GM18867 (cell line): ENCODE measurements around the gene USP13.

Source experiments
- ATAC-seq: cut with Tn5 transposase; IDR thresholded peaks from one replicate; pipeline ENCODE4 v1.9.1; 2021; ENCODE audit warnings: mild to moderate bottlenecking, moderate library complexity; ENCODE audit not compliant: unreplicated experiment

The USP13 gene

DNA sequence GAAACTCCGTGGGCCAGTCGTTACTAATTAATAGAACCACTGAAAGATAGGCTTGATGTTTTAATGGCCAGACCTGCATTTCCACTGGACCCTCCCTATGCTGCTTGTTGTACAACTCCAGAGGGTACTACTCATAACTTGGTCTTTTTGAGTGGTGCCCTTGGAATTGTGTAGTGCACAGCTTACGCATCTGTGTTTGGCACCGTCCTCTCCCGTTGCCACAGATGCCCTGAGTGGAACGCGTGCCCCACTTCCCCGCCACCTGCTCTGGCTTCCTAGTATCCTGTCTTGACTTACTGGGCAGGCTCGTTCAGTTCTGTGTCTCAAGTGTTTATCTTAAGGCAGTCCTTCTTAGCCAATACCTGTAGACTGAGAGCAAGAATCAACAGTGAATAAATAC lies 78.7 kb downstream of the USP13 start:
- no peak for ATAC-seq

DNA sequence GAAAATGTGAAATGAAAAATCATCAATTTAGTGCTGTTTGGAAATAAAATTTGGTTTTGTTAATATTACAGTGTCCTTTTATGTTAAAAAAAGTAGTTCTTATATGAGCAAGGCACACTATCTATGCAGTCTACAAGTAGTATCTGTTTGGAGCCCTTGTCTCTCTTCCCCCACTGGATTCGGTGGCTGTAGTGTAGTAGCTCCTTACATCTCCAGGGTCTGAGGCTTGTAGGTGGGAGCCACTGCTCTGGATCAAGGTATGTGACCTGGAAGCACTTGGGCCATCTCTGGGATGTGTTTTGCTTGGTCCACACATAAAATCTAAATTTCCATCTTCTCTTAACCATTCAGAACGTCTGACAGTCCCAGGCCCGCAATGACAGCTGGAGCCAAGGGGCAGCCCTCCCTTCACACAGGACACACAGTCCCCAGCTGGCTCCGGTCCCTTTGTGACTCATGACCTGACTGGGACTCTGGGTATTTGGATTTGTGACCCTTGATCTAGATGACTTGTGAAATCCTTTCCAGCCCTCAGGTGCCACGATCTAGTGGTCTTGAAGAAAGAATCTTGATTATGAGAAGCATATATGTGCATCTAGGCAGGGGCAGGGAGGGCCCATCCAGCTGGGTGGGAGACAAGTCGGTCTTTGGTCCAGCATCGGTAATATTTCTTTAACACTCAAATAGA lies 80.0 kb downstream of the USP13 start:
- no peak for ATAC-seq

DNA sequence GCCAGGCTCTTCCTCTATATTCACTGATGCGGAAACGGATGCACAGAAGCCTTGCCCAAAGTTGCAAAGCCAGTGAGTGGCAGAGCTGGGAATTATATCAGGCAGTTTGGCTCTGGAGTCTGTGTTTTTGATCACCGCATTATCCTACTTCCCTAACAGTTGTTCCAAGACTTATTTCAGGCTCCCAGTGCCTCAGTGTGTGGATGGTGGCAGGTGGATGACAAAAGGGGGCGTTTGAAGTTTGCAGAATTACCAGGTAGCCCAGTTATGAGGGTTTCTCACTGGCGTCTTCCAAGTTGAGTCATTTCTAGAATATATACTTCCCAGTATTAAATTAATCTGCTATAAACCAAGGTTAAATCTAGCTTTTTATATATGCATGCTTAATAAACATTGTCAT lies 81.0 kb downstream of the USP13 start:
- ATAC-seq, result no peak

DNA sequence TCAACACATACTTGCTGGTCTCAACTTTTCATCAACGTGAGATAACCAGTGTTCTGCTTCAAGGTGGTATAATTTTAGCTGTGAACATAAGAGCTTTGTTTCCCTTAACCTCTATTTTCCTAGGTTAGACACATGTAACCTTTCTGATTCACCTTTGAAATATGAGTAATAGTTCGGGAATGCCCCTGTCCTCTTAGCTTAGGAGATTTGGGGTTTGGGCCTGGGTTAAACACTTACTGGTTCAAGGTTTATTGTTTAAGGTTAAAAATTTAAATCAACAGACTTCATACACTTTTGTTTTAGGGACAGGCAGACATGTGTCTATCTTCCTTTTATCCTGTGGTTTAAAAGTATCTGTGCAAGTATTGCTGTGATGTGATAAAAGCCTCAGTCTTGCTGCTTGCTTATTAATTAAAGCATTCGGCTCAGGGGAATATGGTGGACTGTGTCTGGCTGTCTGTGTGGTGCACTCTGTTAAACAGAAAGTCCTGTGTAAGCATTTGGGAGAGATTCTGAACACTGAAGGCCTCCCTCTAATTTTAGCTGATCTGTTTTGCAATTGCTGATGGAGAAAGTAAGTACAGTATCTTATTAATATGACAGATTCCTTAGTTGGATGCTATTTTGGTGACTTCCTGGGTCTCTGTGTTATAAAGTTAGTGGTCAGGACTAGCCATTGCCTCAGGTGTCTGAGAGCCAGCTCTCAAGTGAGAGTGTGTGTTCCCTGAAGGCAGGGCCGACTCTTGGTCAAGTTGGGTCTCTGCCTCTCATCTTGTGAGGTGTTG lies 81.8 kb downstream of the USP13 start:
- ATAC-seq, result no peak

DNA sequence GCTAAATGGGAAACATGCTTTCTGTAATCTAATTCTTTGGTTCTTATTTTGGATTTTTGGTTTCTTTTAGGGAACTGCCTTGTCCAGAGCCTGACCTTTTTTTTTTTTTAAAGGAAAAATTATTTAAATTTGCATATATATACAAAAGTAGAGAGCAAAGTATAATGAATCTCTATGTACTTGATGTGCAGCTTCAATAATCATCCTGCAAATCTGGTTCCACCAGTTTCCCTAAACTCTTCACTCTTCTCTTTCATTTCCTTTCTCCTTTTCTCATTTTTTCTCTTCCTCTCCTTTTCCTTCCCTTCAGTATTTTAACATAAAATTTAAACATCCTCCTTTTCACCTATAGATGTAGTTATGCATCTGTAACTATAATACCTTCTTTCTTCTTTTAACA lies 82.5 kb downstream of the USP13 start:
- no peak for ATAC-seq

DNA sequence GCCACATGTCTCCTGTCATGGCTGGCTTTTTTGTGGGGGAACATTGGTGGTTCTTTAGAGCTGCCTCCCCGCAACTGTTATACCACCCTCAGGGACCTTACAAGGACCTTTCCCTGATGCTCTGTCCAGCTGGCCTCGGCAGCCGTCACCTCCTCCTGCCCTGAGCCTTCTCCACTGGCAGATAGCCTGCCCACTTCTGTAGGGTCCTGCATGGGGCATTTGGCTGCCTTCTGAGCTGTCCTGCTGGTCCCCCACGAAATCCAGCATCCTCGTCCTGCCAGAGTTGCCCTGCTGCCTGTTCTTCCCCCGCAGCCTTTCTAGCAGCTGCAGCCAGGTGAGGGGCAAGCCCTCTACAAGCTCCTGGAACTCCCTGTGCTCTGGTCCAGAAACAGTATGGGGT lies 86.2 kb downstream of the USP13 start:
- no peak for ATAC-seq

DNA sequence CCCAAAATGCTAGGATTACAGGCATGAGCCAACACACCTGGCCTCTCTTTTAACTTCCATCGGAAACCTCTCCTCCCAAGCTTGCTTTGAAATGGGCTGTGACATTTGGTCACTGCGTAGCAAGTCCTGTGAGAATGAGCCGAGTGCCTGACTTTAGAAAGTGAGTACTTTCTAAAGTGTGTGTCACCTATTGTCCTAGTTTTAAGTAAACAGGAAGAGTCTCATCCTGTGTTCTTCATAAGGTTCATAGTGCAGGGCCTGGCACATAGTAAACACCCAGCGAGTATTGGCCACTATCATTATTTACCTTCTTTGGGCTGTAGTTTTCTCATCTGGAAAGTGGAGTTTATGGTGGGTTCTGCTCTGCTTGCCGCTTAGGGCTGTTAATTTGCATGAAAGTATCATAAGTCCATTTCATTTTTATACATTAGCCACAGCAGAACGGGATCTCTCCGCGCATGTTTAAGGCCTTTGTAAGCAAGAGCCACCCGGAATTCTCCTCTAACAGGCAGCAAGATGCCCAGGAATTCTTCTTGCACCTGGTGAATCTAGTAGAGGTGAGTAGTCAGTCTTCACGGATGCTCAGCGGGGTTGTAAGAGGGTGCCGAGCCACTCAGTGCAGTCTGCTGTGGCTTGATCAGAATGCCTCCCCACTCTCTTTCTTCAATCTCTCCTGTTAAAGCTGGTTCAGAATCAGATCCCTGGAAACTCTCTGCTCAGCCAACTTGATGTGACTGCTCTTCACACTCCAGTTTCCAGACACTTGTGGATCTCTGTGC lies 87.2 kb downstream of the USP13 start:
- ATAC-seq, result no peak

DNA sequence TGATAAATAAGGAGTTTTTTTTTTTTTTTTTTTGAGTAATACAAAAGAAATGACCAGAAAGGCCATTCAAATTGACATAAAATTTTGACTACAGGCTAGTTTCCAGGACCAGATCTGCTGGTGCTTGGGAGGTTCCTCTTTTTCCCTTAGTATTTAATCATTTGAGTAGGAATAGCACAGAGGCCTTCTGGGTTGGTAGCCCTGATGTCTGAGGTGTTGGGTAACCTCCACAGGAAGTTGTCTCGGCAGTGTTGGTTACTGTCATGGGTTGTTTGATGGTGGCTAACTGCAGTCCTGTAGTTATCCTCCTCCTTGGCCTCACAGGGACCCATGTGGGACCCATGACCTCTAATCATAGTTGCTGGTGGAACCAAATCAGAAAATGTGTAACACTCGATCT lies 91.1 kb downstream of the USP13 start:
- no peak for ATAC-seq

DNA sequence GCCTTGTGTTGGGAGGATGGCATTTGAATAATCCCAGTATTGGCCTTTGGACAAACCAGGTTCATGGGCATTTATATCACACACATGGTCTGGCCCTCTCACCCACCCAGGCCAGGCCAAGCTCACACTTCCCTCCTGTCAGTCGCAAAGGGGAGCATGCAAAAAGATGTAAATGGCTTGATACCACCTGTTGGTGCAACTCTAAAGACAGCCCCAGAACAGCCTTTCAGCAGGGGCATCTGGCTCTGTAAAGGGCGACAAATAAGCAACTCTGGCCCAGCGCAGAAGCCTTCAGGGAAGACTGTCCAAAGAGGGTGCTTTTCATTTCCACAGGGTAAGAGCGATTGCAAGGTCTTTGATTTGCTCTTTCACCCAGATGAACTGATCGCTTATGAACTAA lies 91.8 kb downstream of the USP13 start:
- no peak for ATAC-seq

DNA sequence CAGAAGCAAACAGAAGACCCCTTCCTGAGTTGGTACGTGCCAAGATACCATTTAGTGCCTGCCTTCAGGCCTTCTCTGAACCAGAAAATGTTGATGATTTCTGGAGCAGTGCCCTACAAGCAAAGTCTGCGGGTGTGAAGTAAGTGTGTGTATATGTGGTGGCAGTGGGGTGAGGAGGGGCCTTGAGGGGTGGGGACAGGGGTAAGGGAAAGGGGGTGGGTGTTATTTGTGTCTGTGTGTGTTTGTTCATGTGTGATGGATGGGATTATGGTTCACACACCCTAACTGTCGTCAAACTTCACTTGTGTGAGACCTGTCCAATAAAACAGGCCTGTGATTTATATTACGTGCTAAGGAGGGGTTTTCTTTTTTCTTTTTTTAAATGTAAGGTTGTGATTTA lies 92.2 kb downstream of the USP13 start:
- ATAC-seq, result no peak

DNA sequence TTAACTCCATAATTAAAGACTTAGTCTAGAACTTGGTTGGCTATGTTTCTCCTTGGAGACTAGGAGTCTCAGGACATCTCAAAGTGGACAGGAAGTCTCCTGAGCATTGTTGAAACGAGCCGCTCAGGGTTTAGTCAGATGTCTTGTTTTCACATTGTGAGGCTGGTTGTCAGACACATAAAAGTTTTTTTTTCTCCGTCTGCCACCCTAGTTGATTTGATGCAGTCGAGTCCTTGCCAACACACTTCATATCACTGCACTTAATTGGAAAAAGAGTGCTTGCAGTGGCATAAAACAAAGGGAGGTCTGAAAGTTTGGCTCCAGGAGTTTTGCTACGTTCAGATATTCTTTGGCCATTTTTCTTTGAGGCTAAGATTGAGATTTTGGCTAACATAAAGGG lies 92.9 kb downstream of the USP13 start:
- ATAC-seq, result no peak

DNA sequence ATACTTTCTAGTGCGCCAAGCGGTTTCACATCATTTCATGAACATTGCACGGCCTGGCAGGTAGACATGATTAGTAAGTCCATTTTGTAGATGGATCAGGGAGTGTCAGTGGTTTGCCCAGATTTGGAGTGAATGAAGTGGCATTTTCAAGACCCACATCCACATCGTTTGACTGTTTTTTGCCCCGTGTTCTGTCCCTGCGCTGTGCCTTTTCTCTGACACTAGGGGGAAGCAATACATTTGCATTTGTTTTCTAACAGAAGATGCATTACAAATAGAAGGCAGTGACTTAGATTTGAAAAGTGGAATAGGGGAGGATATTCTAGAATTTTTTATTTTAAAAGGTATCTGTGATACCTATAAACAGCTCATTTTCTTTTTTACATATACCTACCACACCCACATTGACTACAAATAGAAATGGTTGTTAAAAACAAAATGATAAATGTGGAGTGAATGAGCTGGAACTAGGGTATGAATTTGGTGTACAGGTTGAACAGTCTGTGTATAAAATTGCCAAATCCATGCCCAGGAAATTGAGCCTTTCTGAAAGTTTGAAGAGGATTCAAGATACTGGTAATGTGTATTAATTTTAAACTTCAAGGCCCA lies 98.0 kb downstream of the USP13 start:
- ATAC-seq, result peak; percentile 66

DNA sequence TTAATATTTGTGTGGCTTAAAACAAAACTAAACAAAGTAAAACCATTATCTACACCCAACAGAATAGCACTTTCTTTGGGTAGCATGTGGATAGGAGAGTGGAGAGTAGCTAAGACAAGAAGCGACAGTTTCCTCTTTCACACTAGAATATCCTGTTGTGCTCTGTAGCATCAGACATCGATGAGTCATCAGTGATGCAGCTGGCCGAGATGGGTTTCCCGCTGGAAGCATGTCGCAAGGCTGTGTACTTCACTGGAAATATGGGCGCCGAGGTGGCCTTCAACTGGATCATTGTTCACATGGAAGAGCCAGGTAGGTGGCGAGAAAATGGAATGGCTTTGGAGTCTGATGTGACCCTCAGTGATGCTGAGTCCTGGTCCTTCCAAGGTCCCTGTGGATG lies 108.1 kb downstream of the USP13 start:
- no peak for ATAC-seq

DNA sequence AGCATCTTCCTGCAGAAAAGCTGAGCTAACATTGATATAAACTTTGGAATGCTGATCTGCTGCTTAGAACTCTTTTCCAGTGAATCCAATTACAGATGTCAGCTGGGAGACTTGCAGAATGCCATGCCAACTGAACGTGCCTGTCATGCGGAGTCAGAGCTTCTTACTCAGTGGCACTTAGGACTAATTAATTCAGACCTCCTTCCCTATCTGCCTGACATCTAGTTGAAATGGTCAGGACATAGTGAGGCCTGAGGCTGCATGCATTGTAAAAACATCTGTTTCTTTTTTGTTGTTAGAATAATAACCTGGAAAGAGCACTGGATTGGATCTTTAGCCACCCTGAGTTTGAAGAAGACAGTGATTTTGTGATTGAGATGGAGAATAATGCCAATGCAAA lies 112.6 kb downstream of the USP13 start:
- no peak for ATAC-seq

DNA sequence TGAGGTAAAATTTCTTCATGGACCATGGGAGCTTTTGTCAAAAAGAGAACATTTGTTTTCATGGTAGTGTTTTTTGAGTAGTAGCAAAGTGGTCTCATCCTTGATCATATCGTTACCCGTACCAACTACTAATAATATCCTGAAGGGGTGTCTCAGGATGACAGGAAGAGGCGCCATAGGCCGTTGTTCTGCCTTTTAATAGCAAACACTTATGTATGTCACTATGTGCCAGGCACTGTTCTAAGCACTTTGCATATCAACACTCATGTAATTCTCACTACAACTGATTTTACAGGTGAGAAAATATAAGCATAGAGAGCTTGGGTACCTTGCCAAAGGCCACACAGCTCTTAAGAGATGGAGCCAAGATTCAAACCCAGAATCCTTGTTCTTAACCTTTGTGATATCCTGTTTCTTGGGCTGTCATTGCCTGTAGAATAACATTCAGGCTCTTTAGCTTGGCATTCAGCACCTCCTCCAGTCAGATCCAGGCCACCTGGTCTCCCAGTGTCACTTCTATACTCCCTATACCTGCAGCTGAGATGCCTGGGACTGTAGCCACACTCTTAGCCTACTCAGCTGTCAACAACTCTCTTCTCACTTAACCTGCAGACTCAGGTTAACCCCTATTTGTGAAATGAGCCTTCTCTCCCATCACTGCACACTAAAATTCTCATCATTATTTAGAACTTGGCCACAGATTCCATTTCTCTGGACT lies 113.7 kb downstream of the USP13 start:
- ATAC-seq, result no peak

DNA sequence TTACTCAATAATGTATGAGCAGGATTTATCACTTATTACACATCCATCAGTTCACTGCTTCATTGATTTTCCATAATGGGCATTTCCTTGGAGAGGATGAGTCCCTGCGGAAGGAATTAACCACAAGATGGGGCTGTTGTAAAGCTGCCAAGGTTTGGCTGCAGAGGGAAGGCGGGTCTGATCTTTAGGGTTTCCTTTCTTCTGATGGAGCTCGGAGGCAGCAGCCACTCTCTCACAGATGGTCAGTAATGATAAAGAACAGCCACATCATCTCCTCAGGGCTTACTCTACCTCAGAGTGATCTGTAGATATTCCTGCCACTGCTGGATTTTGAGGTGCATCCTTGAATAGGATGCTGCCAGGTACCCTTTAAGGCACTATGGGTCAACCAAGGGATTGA lies 115.2 kb downstream of the USP13 start:
- no peak for ATAC-seq

DNA sequence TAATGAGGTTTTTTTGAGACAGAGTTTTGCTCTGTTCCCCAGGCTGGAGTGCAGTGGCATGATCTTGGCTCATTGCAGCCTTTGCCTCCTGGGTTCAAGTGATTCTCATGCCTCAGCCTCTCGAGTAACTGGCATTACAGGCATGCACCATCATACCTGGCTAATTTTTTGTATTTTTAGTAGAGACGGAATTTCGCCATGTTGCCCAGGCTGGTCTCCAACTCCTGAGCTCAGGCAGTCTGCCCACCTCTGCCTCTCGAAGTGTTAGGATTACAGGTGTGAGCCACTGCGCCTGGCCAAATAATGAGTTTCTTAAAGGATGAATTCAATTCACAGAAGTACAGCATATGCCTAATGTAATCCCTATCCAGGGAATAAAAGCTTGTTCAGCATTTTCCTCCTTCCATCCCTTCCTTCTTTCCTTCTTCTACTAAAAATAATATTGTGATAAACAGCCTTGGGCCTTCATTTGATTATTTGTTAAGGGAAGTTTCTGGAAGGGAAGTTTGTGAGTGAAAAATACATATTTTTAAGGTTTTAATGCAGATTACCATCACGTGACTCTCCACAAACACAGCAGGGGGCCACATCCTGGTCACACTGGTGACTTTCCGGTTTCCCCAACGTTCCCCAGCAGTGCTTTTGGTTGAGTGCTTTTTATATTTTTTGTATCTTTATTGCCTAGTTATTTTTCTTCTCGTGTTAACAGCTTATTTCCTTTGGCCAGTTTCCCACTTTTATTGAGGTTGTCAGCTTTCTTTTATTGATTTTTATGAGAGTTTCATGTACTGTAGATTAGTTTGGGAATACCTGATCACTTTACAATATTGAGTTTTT lies 116.8 kb downstream of the USP13 start:
- no peak for ATAC-seq

DNA sequence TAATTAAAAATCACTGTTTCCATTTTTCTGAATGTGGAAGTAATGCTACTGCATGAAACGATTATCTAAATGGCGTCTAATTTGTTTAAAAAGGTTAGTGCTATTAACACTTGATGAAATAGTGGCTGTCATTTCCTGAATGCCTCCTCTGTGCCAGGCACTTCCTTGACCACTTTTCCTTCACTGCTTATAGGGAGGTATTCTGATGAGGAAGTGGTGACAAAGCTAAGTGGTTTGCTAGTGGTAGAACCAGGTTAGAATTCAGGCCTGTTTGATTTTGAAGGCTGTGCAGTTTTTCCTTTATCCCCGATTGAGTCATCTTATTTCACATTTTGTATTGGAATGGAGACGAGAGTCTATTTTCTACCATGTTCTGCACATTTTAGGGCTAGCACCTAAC lies 119.0 kb downstream of the USP13 start:
- no peak for ATAC-seq

DNA sequence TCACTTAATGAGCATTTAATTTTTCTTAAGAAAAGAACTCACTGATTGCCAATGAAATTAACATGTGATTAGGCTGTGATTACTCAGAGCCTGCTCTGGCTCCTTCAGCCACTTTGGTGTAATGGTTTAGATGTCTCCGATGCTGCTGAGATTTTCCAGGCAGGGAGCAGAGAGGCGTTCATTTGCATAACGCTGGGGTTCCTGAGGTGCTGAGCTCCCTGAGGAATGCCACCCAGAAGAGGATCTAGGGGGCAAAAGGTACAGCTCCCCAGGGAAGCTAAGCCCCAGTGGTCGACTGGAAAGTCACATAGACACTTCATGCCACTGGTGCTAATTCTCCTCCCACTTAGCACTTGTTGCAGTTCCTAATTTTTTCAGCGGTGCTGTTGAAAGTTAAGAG lies 119.5 kb downstream of the USP13 start:
- ATAC-seq, result no peak
